GM18505 (cell line): Measurements from ENCODE around the gene PLAAT2.
A peak's percentile ranks its signal among the peaks of the same experiment; 100 is the strongest.
"Not testable (repeated sequence)": the region's sequence is repeated elsewhere in the genome, so short reads cannot be mapped to it uniquely, and the experiment has no call there.

Experiments
- ATAC-seq: cut with Tn5 transposase; IDR thresholded peaks from one replicate; pipeline ENCODE4 v1.9.1; 2021; ENCODE audit not compliant: unreplicated experiment
- POLR2A ChIP-seq: IDR thresholded peaks from 4 replicates; pipeline ENCODE4 v1.6.1; 2011; ENCODE audit warnings: borderline replicate concordance; ENCODE audit not compliant: insufficient read depth, insufficient read length; ENCODE audit errors: extremely low read depth

The PLAAT2 gene

DNA sequence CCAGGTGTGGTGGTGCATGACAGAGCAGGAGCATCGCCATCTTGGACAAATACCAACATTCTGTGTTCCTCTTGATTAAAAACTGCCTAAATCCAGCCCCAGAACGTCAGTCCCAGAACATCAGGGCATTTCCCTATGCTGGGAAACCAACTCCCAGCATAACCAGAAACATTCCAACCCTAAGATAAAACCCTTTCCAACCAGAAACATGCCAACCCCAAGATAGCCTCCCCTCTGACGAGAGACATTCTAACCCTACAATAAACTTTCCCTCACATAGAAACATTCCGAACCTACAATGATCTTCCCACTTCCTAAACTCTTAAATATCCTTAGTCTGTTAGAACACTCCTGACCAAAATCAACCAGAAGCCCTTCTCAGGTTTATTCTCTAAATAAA, 15.0 kb downstream of the PLAAT2 start:
- ATAC-seq = no peak

DNA sequence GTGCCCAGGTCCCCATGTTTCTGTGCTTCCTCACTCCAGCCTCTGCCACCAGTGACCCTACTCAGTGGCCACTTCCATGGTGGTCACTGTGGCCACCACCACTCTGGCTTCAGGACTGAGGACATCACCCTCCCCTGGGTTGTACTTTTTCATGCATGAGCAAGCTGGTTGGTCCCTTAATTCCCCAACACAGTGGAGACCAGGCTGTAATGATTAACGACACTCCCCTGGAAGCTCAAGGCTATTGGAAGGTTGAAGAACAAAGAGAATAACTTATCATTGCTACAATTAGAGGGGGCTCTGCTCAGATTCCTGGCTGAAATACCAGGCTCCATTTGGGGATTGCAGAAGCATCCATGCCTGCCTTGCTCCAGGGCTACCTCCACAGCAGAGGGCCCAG, 16.1 kb downstream of the PLAAT2 start:
- no peak for ATAC-seq
- no peak for TF ChIP-seq POLR2A

More for the DNA sequence above, 15.0 kb downstream of the PLAAT2 start:
- no peak for TF ChIP-seq POLR2A

DNA sequence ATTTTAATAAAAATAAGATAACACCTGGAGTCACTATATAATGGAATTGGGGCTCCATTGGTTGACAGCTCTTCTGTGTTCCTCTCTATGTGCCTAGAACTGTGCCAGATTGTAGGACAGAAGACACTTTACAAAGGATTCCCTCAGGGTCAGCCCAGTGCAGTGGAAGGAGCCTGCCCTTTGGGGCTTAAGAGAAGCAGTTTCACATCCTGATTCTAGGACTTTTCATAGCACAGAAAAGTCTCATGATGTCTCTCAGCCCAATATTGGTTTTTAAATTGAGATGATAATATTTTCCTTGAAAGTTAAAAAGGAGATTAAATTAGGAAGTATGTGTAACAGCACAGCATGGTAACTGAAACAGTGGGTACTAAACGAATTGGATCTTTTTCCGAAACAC, 19.5 kb downstream of the PLAAT2 start:
- ATAC-seq = no peak
- no peak for TF ChIP-seq POLR2A

DNA sequence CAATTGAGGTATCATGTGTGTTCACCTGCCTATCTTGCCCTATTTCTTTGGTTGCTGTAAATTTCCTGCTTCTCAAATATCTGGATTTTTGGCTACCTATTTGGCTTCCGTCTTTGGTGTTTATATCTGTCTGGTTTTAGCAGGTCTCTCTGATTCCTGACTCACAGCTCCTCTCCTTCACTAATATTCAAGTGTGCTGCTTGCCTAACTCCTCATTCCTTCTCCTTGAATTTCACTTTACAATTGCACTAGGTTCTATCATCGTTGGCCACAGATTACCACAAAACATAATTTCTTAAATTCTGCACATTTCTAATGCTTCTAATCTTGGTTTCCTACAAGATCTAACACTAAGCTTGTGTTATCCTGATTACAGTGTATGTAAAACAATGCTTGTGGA, 20.7 kb downstream of the PLAAT2 start:
- ATAC-seq = not testable (repeated sequence)

DNA sequence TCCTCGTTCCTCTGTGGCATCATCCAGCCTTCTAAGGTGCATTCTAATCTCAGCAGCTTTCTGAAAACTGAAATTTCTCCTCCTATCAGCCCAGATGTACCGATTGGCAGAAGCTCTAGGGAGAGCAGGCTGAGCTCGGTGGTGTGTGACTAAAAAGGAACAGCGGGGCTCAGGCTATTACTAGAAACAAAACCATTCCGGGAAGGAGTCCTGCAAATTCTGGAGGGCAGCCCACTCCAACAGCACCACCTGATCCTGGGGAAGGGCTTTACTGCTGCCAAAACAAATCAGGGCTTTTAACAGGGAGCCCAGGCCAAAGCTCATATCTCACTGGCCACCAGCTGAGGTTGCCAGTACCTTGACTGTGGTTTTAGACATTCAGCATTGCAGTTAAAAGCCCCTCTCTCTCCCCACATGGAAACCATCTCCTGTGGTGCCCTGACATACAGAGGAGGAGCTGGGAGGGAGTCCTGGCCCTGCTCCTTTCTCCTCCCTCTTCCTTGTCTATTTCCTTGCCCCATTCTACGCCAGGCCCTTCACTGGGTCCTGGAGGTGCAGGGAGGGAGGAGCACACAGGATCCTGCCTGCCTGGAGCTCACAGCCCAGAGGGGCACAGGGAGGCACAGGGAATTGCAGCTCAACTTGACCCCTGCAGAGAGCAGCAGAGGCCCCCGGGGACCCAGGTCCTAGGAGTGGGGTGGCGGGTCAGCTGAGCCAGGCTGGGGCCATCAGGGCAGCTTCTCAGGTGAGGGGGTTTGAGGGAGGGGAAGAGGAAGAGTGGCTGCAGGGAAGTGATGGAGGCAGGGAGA, 25.7 kb downstream of the PLAAT2 start:
- no peak for ATAC-seq
- TF ChIP-seq POLR2A = no peak

DNA sequence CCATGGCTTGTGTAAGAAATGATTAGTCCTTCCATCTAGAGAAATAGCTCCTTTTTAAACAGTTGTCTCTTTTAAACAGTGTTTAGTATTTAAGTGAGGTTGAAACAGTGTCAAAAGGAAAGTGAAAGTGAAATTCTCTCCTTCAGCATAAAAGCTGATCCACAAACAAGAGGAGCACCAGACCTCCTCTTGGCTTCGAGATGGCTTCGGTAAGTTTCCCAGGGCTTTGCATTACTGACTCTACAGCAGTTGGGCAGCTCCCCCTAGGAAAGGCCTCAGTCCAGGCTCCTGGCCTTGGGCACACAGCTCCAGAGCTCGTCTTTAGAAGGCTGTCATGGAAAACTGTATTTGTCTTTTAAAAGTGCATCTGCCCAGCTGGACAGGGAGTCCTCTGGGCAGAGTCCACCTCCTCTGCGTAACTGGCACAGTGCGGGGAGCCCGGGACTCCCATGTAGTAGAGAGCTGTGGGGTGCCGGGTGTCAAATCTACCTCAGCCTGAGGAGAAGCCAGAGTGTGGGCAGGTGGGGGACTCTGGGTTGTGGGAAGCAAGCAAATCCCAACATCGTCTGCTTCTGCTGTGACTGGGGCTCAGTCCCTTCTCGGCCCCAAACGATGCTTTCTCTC, 26.4 kb downstream of the PLAAT2 start, which contains the start of gene PLAAT4:
Gene PLAAT4 (plus strand): TSS at position 140 of the 624 bp plus-strand sequence. CDS start 61 bp downstream, at position 201.
- no peak for ATAC-seq

DNA sequence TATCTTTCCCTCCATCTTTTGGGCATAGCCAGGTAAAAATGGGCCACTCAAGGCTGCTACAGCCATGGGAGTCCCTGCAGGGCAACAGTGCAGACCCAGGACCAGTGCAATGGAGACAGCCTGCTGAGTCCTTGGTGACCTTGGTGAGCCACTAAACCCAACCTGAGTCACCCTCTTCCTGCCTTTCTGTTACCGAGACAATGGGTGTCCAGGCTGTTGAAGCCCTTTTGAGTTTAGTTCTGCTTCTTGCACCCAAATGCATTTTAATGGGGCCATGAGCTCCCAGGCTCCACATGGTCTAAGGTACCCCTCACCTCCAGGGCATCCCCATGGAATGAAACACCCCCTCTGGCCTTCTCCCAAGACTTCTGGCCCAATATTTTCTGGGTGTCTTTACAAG, 27.4 kb downstream of the PLAAT2 start:
- no peak for TF ChIP-seq POLR2A

More for the DNA sequence above, 26.4 kb downstream of the PLAAT2 start, which contains the start of gene PLAAT4:
- TF ChIP-seq POLR2A = peak; percentile 51

DNA sequence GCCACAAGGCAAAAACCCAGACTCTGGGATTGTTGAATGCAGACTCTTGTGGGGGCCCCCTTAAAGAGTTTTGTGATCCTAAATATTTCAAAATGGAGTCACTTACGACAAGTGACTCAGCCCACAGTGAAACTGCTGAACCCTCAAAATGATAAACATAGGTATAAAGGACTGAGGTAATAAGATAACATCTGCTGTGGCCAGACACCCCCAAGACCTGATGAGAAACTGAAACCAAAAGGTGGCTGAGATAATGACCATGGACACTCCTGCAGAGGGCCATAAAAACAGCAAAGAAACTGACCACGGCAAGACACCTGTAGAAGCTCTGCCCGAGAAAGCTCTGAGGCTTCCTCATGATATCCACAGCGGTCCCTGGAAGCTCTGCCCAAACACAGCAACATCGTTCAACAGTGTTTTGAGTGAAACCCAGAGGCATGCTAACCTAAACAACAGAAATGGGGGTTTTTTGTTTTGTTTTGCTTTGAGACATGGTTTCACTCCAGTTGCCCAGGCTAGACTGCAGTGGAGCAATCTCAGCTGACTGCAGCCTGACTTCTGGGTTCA, 28.2 kb downstream of the PLAAT2 start:
- no peak for TF ChIP-seq POLR2A
- no peak for ATAC-seq

More for the DNA sequence above, 27.4 kb downstream of the PLAAT2 start:
- no peak for ATAC-seq

DNA sequence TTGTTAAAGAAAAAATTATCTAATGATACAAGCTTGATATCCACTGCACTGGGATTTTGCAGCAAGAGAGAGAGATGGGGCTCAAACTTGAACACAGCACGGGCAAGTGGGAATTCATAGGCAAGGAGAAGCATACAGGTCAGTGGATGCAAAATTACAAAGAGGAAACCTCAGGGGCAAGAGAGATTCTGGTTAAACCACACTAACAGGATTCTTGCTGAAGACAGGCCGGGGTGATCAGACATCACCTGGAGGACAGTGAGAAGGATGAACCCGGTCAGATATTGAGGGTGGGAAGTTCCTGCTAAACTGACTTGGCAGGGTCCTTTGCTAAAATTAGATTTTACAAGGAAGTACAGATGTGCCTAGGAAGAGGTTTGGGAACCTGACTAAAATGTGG, 29.1 kb downstream of the PLAAT2 start:
- ATAC-seq = no peak
- no peak for TF ChIP-seq POLR2A

DNA sequence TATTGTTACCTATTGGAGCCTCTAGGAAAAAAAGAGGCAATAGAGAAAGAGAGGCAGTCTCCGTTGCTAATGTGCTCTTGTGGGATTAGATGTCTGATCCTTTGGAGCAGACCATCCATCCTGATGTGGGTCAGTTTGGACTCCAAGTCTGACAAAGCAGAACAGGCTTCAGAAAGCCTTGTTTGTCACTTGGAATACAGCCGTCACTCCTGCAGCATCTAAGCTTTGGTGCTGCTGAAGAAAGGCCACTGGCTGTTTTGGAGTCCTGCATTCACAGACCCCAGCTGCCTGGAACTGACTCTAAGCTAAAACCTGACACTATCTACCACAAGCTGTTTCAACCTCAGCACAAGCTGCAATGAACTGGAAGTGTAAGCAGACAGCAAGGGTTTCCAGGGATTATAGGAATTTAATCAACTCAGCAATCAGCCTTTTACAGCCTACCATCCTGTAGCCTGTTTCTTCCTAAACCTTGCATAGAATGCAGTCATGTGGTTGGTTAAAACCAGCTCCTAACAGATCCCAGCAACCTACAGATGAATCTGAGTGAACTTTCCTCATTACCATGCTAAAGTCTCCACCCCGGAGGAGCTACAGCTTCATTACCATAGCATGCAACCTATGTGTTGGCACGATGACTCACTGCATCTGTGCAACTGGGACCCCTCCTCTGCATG, 30.2 kb downstream of the PLAAT2 start:
- no peak for TF ChIP-seq POLR2A
- no peak for ATAC-seq

DNA sequence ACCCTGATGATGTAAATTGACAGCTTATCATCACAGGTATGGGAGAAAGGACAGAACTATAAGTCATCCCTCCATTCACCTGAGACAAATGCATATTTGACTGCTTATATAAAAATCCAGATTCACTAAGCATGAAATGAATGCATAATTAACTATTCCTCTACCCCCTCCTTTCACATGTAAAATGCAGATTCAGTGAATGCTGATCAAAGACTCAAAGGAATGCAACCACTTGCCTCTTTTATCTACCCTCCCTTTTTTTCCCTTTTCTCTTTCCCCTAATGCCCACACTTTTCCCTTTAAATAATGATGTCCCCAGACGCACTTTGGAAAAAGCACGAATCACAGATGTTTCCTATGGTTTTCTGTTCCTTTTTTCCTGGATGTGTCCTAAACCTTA, 31.1 kb downstream of the PLAAT2 start:
- no peak for ATAC-seq
- no peak for TF ChIP-seq POLR2A

DNA sequence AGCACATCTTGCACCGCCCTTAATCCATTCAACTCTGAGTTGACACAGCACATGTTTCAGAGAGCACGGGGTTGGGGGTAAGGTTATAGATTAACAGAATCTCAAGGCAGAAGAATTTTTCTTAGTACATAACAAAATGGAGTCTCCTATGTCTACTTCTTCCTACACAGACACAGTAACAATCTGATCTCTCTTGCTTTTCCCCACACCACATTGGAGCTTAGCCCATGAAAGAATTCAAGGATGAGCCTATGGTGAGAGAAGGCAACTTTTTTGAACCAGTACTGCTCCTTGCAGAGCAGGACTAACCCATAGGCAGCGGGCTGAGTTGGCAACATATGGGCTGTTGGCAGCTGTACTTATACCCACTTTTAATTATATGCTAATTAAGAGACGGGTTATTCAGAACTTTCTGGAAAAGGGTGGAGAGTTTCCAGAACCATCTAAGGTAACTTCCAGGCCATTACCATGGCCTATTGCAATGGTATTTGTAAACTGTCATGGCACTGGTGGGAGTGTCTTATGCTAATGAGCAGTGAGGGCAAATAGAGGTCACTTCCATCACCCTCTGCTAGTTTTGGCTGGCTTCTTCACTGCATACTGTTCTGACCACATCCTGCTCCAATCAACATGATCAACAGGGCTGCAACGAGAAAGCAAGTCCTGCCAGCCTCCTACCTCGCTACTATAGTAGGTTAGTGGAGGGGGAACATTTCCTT, 31.9 kb downstream of the PLAAT2 start:
- peak; percentile 87 for ATAC-seq

DNA sequence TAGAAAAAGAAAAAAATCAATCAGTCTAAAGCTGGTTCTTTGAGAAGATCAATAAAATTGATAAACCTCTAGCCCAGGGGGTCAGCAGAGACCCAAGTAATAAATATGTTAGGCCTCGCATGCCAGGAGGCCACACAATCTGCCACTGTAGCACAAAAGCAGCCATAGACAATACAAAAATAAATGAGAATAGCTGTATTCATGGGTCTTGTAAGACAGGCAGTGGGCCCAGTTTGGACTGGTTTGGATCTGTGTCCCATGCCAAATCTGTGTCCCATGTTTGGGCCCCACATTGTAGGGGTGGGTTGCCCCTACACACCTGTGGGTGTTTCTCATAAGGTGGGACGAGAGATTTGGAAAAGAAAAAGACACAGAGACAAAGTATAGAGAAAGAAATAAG, 33.2 kb downstream of the PLAAT2 start:
- TF ChIP-seq POLR2A = no peak
- no peak for ATAC-seq

DNA sequence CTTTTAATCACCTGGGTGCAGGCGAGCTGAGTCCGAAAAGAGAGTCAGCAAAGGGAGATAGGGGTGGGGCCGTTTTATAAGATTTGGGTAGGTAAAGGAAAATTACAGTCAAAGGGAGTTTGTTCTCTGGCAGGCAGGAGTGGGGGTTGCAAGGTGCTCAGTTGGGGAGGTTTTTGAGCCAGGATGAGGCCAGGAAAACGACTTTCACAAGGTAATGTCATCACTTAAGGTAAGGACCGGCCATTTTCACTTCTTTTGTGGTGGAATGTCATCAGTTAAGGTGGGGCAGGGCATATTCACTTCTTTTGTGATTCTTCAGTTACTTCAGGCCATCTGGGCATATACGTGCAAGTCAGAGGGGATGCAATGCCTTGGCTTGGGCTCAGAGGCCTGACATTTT, 33.8 kb downstream of the PLAAT2 start:
- ATAC-seq = not testable (repeated sequence)

DNA sequence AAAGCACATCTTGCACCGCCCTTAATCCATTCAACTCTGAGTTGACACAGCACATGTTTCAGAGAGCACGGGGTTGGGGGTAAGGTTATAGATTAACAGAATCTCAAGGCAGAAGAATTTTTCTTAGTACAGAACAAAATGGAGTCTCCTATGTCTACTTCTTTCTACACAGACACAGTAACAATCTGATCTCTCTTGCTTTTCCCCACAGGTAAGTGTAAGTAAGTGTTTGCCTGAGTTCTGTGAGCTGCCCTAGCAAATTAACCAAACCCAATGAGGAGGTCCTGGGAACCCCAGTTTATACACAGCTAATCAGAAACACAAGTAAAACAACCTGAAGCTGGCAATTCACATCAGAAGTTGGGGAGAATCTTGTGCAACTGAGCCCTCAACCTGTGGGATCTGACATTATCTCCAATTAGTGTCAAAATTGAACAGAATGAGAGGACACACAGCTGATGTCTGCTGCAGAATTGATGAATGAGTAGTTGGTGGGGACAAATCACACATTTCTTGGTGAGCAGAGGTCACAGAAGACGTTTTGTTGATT, 34.4 kb downstream of the PLAAT2 start:
- not testable (repeated sequence) for ATAC-seq

DNA sequence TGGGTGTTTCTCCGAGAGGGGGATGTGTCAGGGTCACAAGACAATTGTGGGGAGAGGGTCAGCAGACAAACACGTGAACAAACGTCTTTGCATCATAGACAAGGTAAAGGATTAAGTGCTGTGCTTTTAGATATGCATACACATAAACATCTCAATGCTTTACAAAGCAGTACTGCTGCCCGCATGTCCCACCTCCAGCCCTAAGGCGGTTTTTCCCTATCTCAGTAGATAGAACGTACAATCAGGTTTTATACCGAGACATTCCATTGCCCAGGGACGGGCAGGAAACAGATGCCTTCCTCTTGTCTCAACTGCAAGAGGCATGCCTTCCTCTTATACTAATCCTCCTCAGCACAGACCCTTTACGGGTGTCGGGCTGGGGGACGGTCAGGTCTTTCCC, 35.0 kb downstream of the PLAAT2 start:
- not testable (repeated sequence) for ATAC-seq
